HPDE6-E6E7 (cell line): ENCODE results near the gene SNAP47.
A peak's percentile ranks its signal among the peaks of the same experiment; 100 is the strongest.

ENCODE experiments used
- DNase-seq: peaks from one replicate; pipeline ENCODE4 v3.0.0; 2011; ENCODE audit warnings: missing footprints; ENCODE audit errors: extremely low spot score

Gene SNAP47

GRCh38 chr1:227785805-227786671 lies 50.8 kb downstream of the SNAP47 start:
- no peak for DNase-seq

- no peak for DNase-seq
Measured at GRCh38 chr1:227786673-227787512, 51.7 kb downstream of the SNAP47 start.

GRCh38 chr1:227787513-227788270 lies 52.5 kb downstream of the SNAP47 start:
- peak; percentile 92 for DNase-seq

GRCh38 chr1:227788271-227789083 lies 53.2 kb downstream of the SNAP47 start:
- DNase-seq, result no peak

GRCh38 chr1:227789084-227790033 lies 54.1 kb downstream of the SNAP47 start:
- DNase-seq, result no peak

GRCh38 chr1:227790034-227790400 lies 54.8 kb downstream of the SNAP47 start:
- no peak for DNase-seq

- no peak for DNase-seq
Measured at GRCh38 chr1:227790868-227791267, 55.6 kb downstream of the SNAP47 start.

GRCh38 chr1:227791425-227792143 lies 56.3 kb downstream of the SNAP47 start:
- DNase-seq, result no peak

GRCh38 chr1:227792216-227793078 lies 57.2 kb downstream of the SNAP47 start:
- DNase-seq, result no peak

GRCh38 chr1:227793079-227793947 lies 58.1 kb downstream of the SNAP47 start:
- no peak for DNase-seq

GRCh38 chr1:227793948-227794816 lies 58.9 kb downstream of the SNAP47 start:
- no peak for DNase-seq

- DNase-seq, result no peak
Measured at GRCh38 chr1:227794817-227795192, 59.6 kb downstream of the SNAP47 start.

GRCh38 chr1:227795732-227796131 lies 60.5 kb downstream of the SNAP47 start:
- DNase-seq, result no peak

- DNase-seq, result no peak
Measured at GRCh38 chr1:227796359-227796915, 61.2 kb downstream of the SNAP47 start.

GRCh38 chr1:227797144-227797543 lies 61.9 kb downstream of the SNAP47 start:
- DNase-seq, result no peak

- DNase-seq, result no peak
Measured at GRCh38 chr1:227797625-227798024, 62.4 kb downstream of the SNAP47 start.
